GM23338 (cell line): ENCODE data around the gene C2orf66. TPM values are rescaled to one million over a fixed set of nuclear protein-coding genes. Genes with fewer than 3 reads are reported as not detected.

Source experiments
- ATAC-seq: fragments of 200-7000 bp; cut with Tn5 transposase; 3 replicates; pipeline ENCODE4 v1.9.1; 2020
- DNase-seq: peaks from one replicate; pipeline ENCODE4 v3.0.0-alpha.2; 2015; ENCODE audit warnings: low spot score
- H2AFZ ChIP-seq: fragments of 200-600 bp; sonication (generic); 2 replicates; pipeline ENCODE4 v1.8.0; 2016; ENCODE audit warnings: antibody characterized with exemption, mild to moderate bottlenecking, moderate library complexity
- H3F3A ChIP-seq: fragments of 200-600 bp; sonication (generic); replicated peaks from 2 replicates; pipeline ENCODE4 v1.8.0; 2017; ENCODE audit warnings: antibody characterized with exemption, mixed run types, low read depth
- H3K27ac ChIP-seq: fragments of 200-600 bp; sonication (generic); 2 replicates; pipeline ENCODE4 v1.6.1; 2016; ENCODE audit warnings: low read depth
- H3K27me3 ChIP-seq: fragments of 200-600 bp; sonication (generic); 2 replicates; pipeline ENCODE4 v1.8.0; 2016; ENCODE audit warnings: mild to moderate bottlenecking, mixed run types, moderate library complexity; ENCODE audit not compliant: insufficient read depth
- H3K36me3 ChIP-seq: fragments of 200-600 bp; sonication (generic); 2 replicates; pipeline ENCODE4 v1.8.0; 2016; ENCODE audit warnings: mild to moderate bottlenecking; ENCODE audit not compliant: insufficient read depth
- H3K4me1 ChIP-seq: fragments of 200-600 bp; sonication (generic); 2 replicates; pipeline ENCODE4 v1.8.0; 2016; ENCODE audit warnings: mild to moderate bottlenecking, moderate library complexity; ENCODE audit not compliant: insufficient read depth
- H3K4me2 ChIP-seq: fragments of 200-600 bp; sonication (generic); 2 replicates; pipeline ENCODE4 v1.7.1; 2017; ENCODE audit warnings: mixed run types
- H3K4me3 ChIP-seq: fragments of 200-600 bp; sonication (generic); 2 replicates; pipeline ENCODE4 v1.6.1; 2016; ENCODE audit warnings: mixed run types
- H3K79me2 ChIP-seq: fragments of 200-600 bp; sonication (generic); replicated peaks from 2 replicates; pipeline ENCODE4 v1.8.0; 2017; ENCODE audit warnings: mild to moderate bottlenecking; ENCODE audit not compliant: insufficient read depth
- H3K9me2 ChIP-seq: fragments of 200-600 bp; sonication (generic); 2 replicates; pipeline ENCODE4 v1.8.0; 2017; ENCODE audit not compliant: insufficient read depth
- H4K20me1 ChIP-seq: fragments of 200-600 bp; sonication (generic); replicated peaks from 2 replicates; pipeline ENCODE4 v1.8.0; 2017; ENCODE audit warnings: mild to moderate bottlenecking; ENCODE audit not compliant: insufficient read depth
- H3K27ac Mint-ChIP-seq: 2 replicates; pipeline ENCODE4 v1.8.0; 2020; ENCODE audit warnings: inconsistent platforms, mild to moderate bottlenecking, moderate library complexity, mixed read lengths
- H3K27me3 Mint-ChIP-seq: 3 replicates; pipeline ENCODE4 v1.8.0; 2022; ENCODE audit warnings: low read depth, mild to moderate bottlenecking, moderate library complexity, mixed read lengths, inconsistent platforms; ENCODE audit not compliant: insufficient read depth, poor library complexity
- H3K36me3 Mint-ChIP-seq: 3 replicates; pipeline ENCODE4 v1.8.0; 2021; ENCODE audit warnings: low read depth, mild to moderate bottlenecking, inconsistent platforms, moderate library complexity, mixed read lengths
- H3K4me1 Mint-ChIP-seq: 3 replicates; pipeline ENCODE4 v1.8.0; 2020; ENCODE audit warnings: mild to moderate bottlenecking, inconsistent platforms, mixed read lengths
- H3K4me3 Mint-ChIP-seq: 3 replicates; pipeline ENCODE4 v1.8.0; 2021; ENCODE audit warnings: moderate library complexity, mild to moderate bottlenecking, inconsistent platforms, mixed read lengths
- H3K9me3 Mint-ChIP-seq: 3 replicates; pipeline ENCODE4 v1.8.0; 2020; ENCODE audit warnings: moderate library complexity, mild to moderate bottlenecking, inconsistent platforms, mixed read lengths
- CREB1 ChIP-seq: fragments of 250-450 bp; sonication (Bioruptor Pico); IDR thresholded peaks from 2 replicates; pipeline ENCODE4 v1.5.0; 2020; ENCODE audit warnings: low read depth, mild to moderate bottlenecking, moderate library complexity
- EZH2 ChIP-seq: fragments of 200-600 bp; sonication (generic); IDR thresholded peaks from one replicate; pipeline ENCODE4 v1.8.0; 2017; ENCODE audit warnings: antibody characterized with exemption, mild to moderate bottlenecking, low read depth; ENCODE audit not compliant: unreplicated experiment
- EZH2phosphoT487 ChIP-seq: fragments of 200-600 bp; sonication (generic); IDR thresholded peaks from one replicate; pipeline ENCODE4 v1.8.1; 2018; ENCODE audit warnings: antibody characterized with exemption; ENCODE audit not compliant: unreplicated experiment
- JUNB ChIP-seq: IDR thresholded peaks from one replicate; pipeline ENCODE4 v1.6.1; 2016; ENCODE audit warnings: antibody characterized with exemption; ENCODE audit not compliant: unreplicated experiment
- NANOG ChIP-seq: IDR thresholded peaks from 2 replicates; pipeline ENCODE4 v1.6.1; 2016; ENCODE audit warnings: antibody characterized with exemption, borderline replicate concordance
- POLR2AphosphoS5 ChIP-seq: IDR thresholded peaks from 2 replicates; pipeline ENCODE4 v1.6.1; 2016; ENCODE audit warnings: antibody characterized with exemption, low read depth
- STAT1 ChIP-seq: IDR thresholded peaks from one replicate; pipeline ENCODE4 v1.6.1; 2016; ENCODE audit warnings: antibody characterized with exemption; ENCODE audit not compliant: unreplicated experiment
- ZNF114 ChIP-seq: fragments of 250-450 bp; sonication (Bioruptor Pico); IDR thresholded peaks from 2 replicates; pipeline ENCODE4 v1.5.0; 2020; ENCODE audit warnings: mild to moderate bottlenecking, moderate library complexity
- ZNF331 ChIP-seq: fragments of 250-450 bp; sonication (Bioruptor Pico); IDR thresholded peaks from 2 replicates; pipeline ENCODE4 v1.5.0; 2020; ENCODE audit warnings: low read depth, mild to moderate bottlenecking, moderate library complexity
- polyA plus RNA-seq: library from polyadenylated mRNA; unstranded; fragments of >200 nt; fragmentation: Nextera tagmentation; extraction: Ambion mirVana; gene quantifications from 2 replicates; pipeline ENCODE4 v1.2.1, GENCODE V29; 2016
- total RNA-seq: library from RNA; depleted of rRNA; stranded (reverse); fragments of >200 nt; shearing (Covaris generic); gene quantifications from 2 replicates; pipeline ENCODE4 v1.2.3, GENCODE V29; 2014
- TF ChIP-seq, protein P1 (sequence below), 2 experiments: fragments of 200-600 bp in 1 of 2; sonication (generic) in 1 of 2; conservative IDR thresholded peaks; 2 replicates each; pipeline versions ENCODE4 v1.5.1 to v1.6.1; 2016 to 2017; ENCODE audit warnings: antibody characterized with exemption in 2 of 2, low read depth in 2 of 2, mild to moderate bottlenecking in 2 of 2, moderate library complexity in 1 of 2
- TF ChIP-seq, protein P2 (sequence below): fragments of 250-450 bp; sonication (Bioruptor Pico); IDR thresholded peaks from 2 replicates; pipeline ENCODE4 v1.5.0; 2020; ENCODE audit warnings: mild to moderate bottlenecking, moderate library complexity
- TF ChIP-seq, protein P3 (sequence below): IDR thresholded peaks from 2 replicates; pipeline ENCODE4 v1.6.1; 2016; ENCODE audit warnings: antibody characterized with exemption
- TF ChIP-seq, protein P4 (sequence below): IDR thresholded peaks from one replicate; pipeline ENCODE4 v1.6.1; 2018; ENCODE audit warnings: antibody characterized with exemption; ENCODE audit not compliant: unreplicated experiment

Gene C2orf66
- total and polyA plus RNA-seq, 2 experiments from 2014 or later: not detected

DNA sequence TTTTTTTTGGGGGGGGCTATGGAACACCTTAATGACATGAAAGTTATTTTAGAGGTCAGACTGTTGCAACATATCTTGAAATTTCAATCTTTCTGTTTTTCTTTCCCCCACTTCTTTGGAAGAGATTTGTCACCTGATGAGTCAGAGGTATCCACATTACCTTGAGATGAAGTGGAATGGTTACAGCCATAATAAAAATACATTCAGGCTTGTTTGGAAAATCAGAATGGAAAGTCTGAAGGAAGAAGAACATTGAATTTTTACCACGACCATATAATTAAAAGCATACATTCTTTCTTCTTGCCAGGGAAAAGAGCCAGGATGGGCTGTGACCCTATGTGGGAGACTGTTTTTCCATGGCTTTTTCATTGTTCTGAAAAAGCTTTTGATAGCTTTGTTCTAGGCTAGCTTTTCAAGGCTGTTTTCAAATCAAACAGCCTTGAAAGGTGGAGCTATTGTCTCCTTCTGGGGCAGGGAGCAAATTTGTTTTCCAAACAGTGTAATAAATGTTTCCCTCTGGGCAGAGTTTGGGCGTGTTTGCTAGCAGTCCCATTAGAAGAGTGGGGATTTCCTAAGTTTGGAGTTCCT lies 7.4 kb downstream of the C2orf66 start:
- H3K36me3 Mint-ChIP-seq: peaks cover 6% of the 10 kb centered on the region; the same call in 2 of the 3 replicates
- Histone ChIP-seq H3F3A (no peaks in the 10 kb centered on the region), H3K79me2 (peaks cover 7% of the 10 kb centered on the region), H3K36me3 (0 out of 2 replicates have a peak, but pooled peaks cover 5% of the 10 kb centered on the region), H2AFZ (no peak overlapping the region), H3K9me2 (no peaks in the 10 kb centered on the region), H3K4me1 (peaks cover 5% of the 10 kb centered on the region; the same call in 1 of the 2 replicates), H3K4me3 (no peak overlapping the region), H4K20me1 (no peaks in the 10 kb centered on the region), H3K4me2 (no peak overlapping the region), H3K27ac (no peak overlapping the region), H3K27me3 (no peaks in the 10 kb centered on the region; the same call in 1 of the 2 replicates)
- DNase-seq (no peak), ATAC-seq (no peak)
- peaks cover 2% of the 10 kb centered on the region; the same call in 2 of the 3 replicates for H3K4me1 Mint-ChIP-seq
- no peaks in the 10 kb centered on the region for H3K9me3 Mint-ChIP-seq
- no peak overlapping the region for H3K4me3 Mint-ChIP-seq
- TF ChIP-seq, protein P1, sequence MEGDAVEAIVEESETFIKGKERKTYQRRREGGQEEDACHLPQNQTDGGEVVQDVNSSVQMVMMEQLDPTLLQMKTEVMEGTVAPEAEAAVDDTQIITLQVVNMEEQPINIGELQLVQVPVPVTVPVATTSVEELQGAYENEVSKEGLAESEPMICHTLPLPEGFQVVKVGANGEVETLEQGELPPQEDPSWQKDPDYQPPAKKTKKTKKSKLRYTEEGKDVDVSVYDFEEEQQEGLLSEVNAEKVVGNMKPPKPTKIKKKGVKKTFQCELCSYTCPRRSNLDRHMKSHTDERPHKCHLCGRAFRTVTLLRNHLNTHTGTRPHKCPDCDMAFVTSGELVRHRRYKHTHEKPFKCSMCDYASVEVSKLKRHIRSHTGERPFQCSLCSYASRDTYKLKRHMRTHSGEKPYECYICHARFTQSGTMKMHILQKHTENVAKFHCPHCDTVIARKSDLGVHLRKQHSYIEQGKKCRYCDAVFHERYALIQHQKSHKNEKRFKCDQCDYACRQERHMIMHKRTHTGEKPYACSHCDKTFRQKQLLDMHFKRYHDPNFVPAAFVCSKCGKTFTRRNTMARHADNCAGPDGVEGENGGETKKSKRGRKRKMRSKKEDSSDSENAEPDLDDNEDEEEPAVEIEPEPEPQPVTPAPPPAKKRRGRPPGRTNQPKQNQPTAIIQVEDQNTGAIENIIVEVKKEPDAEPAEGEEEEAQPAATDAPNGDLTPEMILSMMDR (conservative IDR thresholded peaks at IDR 0.05; ENCODE audit: low read depth in 2 of 2): no peak
- no peak for TF ChIP-seq POLR2AphosphoS5
- TF ChIP-seq, protein P2, sequence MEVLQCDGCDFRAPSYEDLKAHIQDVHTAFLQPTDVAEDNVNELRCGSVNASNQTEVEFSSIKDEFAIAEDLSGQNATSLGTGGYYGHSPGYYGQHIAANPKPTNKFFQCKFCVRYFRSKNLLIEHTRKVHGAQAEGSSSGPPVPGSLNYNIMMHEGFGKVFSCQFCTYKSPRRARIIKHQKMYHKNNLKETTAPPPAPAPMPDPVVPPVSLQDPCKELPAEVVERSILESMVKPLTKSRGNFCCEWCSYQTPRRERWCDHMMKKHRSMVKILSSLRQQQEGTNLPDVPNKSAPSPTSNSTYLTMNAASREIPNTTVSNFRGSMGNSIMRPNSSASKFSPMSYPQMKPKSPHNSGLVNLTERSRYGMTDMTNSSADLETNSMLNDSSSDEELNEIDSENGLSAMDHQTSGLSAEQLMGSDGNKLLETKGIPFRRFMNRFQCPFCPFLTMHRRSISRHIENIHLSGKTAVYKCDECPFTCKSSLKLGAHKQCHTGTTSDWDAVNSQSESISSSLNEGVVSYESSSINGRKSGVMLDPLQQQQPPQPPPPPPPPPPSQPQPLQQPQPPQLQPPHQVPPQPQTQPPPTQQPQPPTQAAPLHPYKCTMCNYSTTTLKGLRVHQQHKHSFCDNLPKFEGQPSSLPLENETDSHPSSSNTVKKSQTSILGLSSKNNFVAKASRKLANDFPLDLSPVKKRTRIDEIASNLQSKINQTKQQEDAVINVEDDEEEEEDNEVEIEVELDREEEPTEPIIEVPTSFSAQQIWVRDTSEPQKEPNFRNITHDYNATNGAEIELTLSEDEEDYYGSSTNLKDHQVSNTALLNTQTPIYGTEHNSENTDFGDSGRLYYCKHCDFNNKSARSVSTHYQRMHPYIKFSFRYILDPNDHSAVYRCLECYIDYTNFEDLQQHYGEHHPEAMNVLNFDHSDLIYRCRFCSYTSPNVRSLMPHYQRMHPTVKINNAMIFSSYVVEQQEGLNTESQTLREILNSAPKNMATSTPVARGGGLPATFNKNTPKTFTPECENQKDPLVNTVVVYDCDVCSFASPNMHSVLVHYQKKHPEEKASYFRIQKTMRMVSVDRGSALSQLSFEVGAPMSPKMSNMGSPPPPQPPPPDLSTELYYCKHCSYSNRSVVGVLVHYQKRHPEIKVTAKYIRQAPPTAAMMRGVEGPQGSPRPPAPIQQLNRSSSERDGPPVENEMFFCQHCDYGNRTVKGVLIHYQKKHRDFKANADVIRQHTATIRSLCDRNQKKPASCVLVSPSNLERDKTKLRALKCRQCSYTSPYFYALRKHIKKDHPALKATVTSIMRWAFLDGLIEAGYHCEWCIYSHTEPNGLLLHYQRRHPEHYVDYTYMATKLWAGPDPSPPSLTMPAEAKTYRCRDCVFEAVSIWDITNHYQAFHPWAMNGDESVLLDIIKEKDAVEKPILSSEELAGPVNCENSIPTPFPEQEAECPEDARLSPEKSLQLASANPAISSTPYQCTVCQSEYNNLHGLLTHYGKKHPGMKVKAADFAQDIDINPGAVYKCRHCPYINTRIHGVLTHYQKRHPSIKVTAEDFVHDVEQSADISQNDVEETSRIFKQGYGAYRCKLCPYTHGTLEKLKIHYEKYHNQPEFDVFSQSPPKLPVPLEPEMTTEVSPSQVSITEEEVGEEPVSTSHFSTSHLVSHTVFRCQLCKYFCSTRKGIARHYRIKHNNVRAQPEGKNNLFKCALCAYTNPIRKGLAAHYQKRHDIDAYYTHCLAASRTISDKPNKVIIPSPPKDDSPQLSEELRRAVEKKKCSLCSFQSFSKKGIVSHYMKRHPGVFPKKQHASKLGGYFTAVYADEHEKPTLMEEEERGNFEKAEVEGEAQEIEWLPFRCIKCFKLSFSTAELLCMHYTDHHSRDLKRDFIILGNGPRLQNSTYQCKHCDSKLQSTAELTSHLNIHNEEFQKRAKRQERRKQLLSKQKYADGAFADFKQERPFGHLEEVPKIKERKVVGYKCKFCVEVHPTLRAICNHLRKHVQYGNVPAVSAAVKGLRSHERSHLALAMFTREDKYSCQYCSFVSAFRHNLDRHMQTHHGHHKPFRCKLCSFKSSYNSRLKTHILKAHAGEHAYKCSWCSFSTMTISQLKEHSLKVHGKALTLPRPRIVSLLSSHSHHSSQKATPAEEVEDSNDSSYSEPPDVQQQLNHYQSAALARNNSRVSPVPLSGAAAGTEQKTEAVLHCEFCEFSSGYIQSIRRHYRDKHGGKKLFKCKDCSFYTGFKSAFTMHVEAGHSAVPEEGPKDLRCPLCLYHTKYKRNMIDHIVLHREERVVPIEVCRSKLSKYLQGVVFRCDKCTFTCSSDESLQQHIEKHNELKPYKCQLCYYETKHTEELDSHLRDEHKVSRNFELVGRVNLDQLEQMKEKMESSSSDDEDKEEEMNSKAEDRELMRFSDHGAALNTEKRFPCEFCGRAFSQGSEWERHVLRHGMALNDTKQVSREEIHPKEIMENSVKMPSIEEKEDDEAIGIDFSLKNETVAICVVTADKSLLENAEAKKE (CRISPR knock-in tag): no peak
- TF ChIP-seq EZH2phosphoT487: no peak
- TF ChIP-seq, protein P3, sequence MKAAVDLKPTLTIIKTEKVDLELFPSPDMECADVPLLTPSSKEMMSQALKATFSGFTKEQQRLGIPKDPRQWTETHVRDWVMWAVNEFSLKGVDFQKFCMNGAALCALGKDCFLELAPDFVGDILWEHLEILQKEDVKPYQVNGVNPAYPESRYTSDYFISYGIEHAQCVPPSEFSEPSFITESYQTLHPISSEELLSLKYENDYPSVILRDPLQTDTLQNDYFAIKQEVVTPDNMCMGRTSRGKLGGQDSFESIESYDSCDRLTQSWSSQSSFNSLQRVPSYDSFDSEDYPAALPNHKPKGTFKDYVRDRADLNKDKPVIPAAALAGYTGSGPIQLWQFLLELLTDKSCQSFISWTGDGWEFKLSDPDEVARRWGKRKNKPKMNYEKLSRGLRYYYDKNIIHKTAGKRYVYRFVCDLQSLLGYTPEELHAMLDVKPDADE: no peak
- no peak for TF ChIP-seq JUNB
- no peak for TF ChIP-seq NANOG
- no peak for TF ChIP-seq STAT1
- no peak for TF ChIP-seq CREB1
- no peak for TF ChIP-seq EZH2
- TF ChIP-seq, protein P4, sequence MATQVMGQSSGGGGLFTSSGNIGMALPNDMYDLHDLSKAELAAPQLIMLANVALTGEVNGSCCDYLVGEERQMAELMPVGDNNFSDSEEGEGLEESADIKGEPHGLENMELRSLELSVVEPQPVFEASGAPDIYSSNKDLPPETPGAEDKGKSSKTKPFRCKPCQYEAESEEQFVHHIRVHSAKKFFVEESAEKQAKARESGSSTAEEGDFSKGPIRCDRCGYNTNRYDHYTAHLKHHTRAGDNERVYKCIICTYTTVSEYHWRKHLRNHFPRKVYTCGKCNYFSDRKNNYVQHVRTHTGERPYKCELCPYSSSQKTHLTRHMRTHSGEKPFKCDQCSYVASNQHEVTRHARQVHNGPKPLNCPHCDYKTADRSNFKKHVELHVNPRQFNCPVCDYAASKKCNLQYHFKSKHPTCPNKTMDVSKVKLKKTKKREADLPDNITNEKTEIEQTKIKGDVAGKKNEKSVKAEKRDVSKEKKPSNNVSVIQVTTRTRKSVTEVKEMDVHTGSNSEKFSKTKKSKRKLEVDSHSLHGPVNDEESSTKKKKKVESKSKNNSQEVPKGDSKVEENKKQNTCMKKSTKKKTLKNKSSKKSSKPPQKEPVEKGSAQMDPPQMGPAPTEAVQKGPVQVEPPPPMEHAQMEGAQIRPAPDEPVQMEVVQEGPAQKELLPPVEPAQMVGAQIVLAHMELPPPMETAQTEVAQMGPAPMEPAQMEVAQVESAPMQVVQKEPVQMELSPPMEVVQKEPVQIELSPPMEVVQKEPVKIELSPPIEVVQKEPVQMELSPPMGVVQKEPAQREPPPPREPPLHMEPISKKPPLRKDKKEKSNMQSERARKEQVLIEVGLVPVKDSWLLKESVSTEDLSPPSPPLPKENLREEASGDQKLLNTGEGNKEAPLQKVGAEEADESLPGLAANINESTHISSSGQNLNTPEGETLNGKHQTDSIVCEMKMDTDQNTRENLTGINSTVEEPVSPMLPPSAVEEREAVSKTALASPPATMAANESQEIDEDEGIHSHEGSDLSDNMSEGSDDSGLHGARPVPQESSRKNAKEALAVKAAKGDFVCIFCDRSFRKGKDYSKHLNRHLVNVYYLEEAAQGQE: no peak
- no peak for TF ChIP-seq ZNF331 (CRISPR knock-in tag)
- TF ChIP-seq ZNF114 (CRISPR knock-in tag): no peak
- H3K27ac Mint-ChIP-seq: no peak overlapping the region
- H3K27me3 Mint-ChIP-seq: peaks cover 3% of the 10 kb centered on the region
